ENCODE results near the gene MTNR1B.

- TF ChIP-seq CTCF (IDR thresholded peaks at IDR 0.05; ENCODE audit: borderline replicate concordance, extremely low read depth, low read length, poor library complexity, severe bottlenecking) (no peak), EZH2 (IDR thresholded peaks at IDR 0.05; ENCODE audit: borderline replicate concordance, low read depth, low read length, severe bottlenecking) (no peak)
Measured at GRCh38 chr11:92920331-92920730, 49.1 kb upstream of the MTNR1B start.
